Measurements from ENCODE around the gene STYXL1. TPM values are rescaled to one million over a fixed set of nuclear protein-coding genes. Genes with fewer than 3 reads are reported as not detected.

The STYXL1 gene
- total RNA-seq, 1 donor from 2014 or later: 28.5 TPM

DNA sequence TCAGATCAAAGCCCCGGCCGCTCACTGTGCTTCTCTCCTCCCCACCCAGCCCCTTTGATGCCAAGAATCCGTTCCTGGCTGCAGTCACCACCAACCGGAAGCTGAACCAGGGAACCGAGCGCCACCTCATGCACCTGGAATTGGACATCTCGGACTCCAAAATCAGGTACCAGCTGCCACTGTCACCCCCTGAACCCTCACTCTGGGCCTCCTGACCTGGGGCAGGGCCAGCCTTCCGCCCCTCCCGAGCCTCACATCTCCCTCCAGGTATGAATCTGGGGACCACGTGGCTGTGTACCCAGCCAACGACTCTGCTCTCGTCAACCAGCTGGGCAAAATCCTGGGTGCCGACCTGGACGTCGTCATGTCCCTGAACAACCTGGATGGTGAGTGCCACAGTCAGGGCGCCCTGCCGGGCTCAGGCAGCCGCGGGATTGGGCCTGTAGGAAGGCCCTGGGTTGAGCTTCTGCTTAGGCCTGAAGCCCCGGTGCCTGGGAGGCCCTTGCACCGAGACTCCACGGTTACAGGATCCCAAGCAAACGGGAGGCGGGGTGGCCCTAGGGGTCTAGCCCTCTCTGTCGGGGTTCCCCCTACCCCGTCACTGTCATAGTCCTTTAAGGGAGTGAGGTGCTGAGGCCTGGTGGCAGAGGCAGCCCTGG is 64.2 kb downstream of the STYXL1 start:
- TF ChIP-seq CTCF (IDR thresholded peaks at IDR 0.05): no peak
- peaks cover 4% of the 10 kb centered on the region for H3K4me1 Mint-ChIP-seq (ENCODE audit: low read depth)
- H3K36me3 Mint-ChIP-seq (ENCODE audit: low read depth): peaks cover 15% of the 10 kb centered on the region
- H3K9me3 Mint-ChIP-seq (ENCODE audit: low read depth): no peaks in the 10 kb centered on the region
- no peak overlapping the region for H3K27ac Mint-ChIP-seq (ENCODE audit: unreplicated experiment)
- H3K27me3 Mint-ChIP-seq (ENCODE audit: low read depth): no peaks in the 10 kb centered on the region
- no peak overlapping the region for H3K4me3 Mint-ChIP-seq (ENCODE audit: unreplicated experiment)
- peak; percentile 87 for DNase-seq (ENCODE audit: low spot score)

- H3K4me1 Mint-ChIP-seq (ENCODE audit: low read depth): peaks cover 12% of the 10 kb centered on the region
- H3K27me3 Mint-ChIP-seq (ENCODE audit: low read depth): no peaks in the 10 kb centered on the region
- no peaks in the 10 kb centered on the region for H3K9me3 Mint-ChIP-seq (ENCODE audit: low read depth)
- peaks cover 15% of the 10 kb centered on the region for H3K36me3 Mint-ChIP-seq (ENCODE audit: low read depth)
- DNase-seq (ENCODE audit: low spot score): peak; percentile 90
- TF ChIP-seq CTCF (IDR thresholded peaks at IDR 0.05): no peak
- H3K4me3 Mint-ChIP-seq (ENCODE audit: unreplicated experiment): no peak overlapping the region
- no peak overlapping the region for H3K27ac Mint-ChIP-seq (ENCODE audit: unreplicated experiment)
Observed at GRCh38 chr7:75982306-75983064, 65.3 kb downstream of the STYXL1 start.

GRCh38 chr7:75981453-75982305 is 66.1 kb downstream of the STYXL1 start:
- H3K27me3 Mint-ChIP-seq (ENCODE audit: low read depth): no peaks in the 10 kb centered on the region
- no peaks in the 10 kb centered on the region for H3K9me3 Mint-ChIP-seq (ENCODE audit: low read depth)
- DNase-seq (ENCODE audit: low spot score): peak; percentile 71
- no peak overlapping the region for H3K27ac Mint-ChIP-seq (ENCODE audit: unreplicated experiment)
- no peak overlapping the region for H3K4me3 Mint-ChIP-seq (ENCODE audit: unreplicated experiment)
- no peak for TF ChIP-seq CTCF (IDR thresholded peaks at IDR 0.05)
- peaks cover 17% of the 10 kb centered on the region for H3K4me1 Mint-ChIP-seq (ENCODE audit: low read depth)
- peaks cover 9% of the 10 kb centered on the region for H3K36me3 Mint-ChIP-seq (ENCODE audit: low read depth)

DNA sequence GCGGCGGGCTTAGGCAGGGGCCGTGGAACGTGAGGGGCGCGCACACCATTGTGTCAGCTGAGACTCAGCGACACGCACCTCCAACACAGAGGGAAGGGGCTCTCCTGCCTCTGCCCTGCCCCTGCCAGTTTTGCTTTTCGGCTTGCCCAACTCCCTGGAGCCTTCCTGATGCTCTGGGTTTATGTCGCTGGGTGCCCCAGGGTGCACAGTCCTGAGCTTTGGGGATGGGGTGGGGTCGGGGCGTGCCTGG is 66.7 kb downstream of the STYXL1 start:
- no peak overlapping the region for H3K4me3 Mint-ChIP-seq (ENCODE audit: unreplicated experiment)
- no peak for DNase-seq (ENCODE audit: low spot score)
- no peak overlapping the region for H3K27ac Mint-ChIP-seq (ENCODE audit: unreplicated experiment)

More for the DNA sequence above, 66.7 kb downstream of the STYXL1 start:
- TF ChIP-seq CTCF (IDR thresholded peaks at IDR 0.05): no peak
- no peaks in the 10 kb centered on the region for H3K27me3 Mint-ChIP-seq (ENCODE audit: low read depth)
- peaks cover 8% of the 10 kb centered on the region for H3K36me3 Mint-ChIP-seq (ENCODE audit: low read depth)
- H3K4me1 Mint-ChIP-seq (ENCODE audit: low read depth): peaks cover 17% of the 10 kb centered on the region
- no peaks in the 10 kb centered on the region for H3K9me3 Mint-ChIP-seq (ENCODE audit: low read depth)
